IPS-11a (cell line): ENCODE data around the gene RBM19.

Experiments
- H3K4me3 ChIP-seq: one replicate; pipeline ENCODE4 v1.5.1; 2013; ENCODE audit warnings: low read depth, low read length, control low read depth

Gene RBM19

DNA sequence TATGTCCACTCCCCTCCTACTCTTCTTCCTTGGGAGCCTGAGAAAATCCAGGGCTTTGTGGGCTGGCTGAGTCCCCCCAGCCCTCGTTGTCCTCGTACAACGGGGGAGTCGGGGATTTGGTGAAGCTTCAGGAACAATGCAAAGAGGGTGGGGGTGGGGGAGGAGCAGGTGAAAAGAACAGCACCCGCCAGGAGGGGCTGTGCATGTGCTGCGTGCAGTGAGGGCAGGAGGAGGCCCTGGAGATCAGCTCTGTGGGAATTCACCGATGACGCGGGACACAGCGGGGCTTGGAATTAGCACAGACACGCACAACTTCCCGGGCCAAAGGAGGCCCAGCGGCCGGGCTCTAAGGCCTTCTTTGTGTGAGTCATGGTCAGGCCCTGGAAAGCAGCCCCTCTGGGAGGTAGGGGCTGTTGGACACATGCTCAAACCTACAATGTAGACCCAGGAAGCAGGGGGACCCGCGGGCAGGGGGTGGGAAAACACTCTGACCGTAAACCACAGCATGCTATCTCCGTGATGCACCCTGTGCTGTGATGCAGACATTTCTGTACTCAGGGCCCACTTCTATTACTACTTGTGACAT is 32.8 kb downstream of the RBM19 start:
- no peak overlapping the region for H3K4me3 ChIP-seq

DNA sequence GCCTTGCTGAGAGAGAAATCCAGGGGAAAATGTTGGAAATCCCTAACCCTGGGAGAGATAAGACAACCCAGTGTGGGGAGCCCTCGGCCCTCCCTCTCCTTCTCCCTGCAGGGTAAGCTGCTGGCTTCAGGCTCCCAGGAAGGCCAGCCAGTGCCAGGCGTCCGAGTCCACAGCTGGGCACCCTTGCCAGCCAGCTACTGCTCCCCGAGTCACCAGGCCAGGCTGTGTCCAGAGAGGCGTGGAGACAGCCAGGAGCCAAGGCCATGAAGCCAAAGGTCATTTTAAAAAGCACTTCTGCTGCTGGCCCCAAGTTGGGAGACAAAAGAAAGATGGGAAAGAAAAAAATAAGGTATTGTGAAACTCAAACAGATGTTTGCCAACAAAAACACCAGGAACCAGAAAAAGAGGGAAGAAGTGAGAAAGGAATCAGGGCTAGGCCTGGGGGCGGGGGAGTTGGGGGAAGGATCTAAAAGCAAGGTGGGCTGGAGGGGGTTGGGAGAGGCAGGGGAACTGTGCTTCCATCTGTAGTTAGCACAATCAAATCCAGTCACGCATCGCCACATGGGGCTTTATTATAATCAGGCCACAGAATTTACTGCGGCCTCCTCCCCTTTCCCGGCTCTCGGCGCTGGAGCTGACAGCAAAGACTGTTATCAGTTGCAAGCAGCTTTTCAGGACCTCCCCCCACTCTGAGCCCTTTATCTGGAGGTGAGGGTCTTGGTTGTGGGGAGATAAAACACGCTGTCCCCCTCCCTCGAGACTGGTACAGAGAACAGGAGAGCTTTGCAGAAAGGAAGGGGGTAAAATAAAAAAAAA is 33.5 kb downstream of the RBM19 start:
- H3K4me3 ChIP-seq = no peak overlapping the region

DNA sequence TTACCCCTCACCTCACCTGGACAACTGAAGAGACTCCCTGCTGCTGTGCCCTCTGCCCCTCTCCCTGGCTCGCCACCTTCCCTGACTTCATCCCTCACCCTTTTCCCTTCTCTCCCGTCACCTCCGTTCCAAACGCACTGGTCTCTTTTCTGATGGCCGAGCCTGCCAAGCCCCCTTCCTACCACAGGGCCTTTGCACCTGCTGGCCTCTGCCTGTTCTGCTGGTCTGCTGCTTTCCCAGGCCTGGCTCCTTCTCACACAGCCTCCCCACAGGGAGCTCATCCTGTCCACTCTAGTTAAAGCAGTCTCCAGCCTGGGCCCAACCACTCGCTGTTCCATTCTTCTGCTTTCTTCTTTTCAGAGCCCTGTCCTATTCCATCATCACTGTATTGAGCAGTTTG is 34.6 kb downstream of the RBM19 start:
- no peak overlapping the region for H3K4me3 ChIP-seq

DNA sequence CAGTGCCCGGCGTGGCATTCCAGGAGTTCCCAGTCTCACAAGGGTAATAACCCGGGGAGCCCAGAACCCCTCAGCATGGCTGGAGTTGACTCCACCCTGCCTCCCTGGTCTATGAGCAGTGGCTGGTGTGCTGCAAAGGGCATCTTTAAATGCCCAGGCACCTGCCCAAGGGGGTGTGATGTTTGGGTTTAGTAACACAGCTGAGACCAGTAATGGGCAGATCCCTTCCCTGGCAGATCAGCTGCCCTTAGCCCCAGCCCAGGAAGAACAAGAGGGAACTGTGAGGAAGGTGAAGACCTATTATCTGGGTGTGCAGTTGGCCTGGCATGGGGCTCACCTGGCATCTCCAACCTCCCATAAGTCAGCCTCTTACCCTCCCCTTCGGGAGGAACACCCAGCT is 35.9 kb downstream of the RBM19 start:
- no peak overlapping the region for H3K4me3 ChIP-seq

DNA sequence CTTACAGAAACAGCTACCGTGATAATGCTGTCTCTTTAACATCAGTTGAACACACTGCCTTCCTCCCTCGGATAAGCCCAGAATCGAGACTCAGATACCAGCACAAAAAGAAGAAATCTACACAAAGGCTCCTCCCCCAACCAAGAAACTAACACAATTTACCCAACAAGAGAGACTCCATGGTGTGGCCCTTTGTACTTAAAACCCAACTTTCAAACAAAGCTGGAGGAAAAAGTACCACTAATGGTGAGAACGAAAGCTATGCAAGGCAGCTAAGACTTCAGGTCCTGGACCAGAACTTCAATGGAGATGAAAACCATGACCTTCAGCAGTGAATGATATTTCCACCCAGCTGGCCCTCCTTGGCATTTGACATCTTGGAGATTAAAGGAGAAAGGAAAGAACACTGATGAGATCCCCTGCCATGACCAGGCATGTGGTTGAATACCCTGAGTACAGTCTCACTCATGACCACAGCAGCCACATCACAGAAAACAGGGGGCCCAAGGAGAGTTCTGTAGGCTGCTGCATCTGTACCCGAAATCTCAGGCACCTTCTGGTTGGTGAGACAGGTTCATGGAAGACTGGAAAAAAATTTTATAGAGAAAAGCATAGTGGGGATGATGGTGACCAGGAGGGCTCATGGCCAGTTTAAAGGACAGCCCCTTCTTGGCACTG is 36.7 kb downstream of the RBM19 start:
- H3K4me3 ChIP-seq = no peak overlapping the region

DNA sequence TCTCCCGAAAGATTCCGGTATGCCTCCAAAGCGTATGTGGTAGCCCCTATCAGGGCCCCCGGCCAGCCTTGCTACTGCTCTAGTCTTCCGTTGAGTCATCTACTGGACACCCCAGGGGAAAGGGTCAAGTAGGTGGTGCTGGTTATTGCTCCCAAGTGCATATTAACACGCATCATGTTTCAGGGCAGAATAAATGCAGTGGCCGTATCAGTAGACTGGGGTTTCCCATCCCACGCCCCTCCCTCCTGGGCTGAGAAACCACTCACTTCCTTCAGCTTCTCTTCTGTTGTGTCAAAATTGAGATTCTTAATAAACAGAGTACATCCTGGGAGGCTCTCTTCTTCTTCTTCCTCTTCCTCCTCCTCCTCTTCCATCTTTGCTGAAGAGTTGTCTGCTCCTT is 39.3 kb downstream of the RBM19 start:
- H3K4me3 ChIP-seq = no peak overlapping the region

DNA sequence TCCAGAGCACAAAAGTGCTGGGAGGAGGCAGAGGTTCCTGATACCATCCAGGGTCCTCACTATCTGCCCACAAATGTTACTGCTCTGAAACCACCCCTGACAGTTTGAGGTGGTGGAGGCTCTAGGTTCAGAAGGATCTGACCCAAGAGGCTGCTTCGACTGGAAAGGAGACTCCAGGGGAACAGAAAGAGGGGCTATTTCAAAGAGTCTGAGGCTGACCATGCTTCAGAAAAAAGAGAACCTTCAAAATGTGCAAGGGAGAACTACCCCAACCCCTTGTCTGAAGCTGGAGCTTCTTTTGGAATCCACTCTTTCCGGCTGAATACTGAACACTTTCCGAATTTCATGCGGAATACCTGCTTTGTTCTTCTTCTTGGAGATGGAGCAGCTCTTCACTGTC is 41.8 kb downstream of the RBM19 start:
- no peak overlapping the region for H3K4me3 ChIP-seq

DNA sequence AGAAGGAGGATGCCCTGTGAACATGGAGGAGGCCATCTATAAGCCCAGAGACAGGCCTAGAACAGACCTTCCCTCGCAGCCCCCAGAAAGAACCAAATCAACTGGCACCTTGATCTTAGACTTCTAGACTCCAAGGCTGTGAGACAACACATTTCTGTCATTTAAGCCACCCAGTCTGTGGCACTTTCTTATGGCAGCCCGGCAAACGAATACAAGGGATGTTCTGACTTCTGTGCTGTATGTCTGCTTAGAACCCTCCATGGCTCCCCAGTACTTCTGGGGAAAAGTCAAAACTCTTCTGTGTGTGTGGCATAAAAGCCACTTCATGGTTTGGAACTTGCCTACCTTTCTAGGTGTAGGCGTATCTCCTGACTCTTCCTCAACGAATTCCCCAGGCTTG is 42.9 kb downstream of the RBM19 start:
- H3K4me3 ChIP-seq = no peak overlapping the region

DNA sequence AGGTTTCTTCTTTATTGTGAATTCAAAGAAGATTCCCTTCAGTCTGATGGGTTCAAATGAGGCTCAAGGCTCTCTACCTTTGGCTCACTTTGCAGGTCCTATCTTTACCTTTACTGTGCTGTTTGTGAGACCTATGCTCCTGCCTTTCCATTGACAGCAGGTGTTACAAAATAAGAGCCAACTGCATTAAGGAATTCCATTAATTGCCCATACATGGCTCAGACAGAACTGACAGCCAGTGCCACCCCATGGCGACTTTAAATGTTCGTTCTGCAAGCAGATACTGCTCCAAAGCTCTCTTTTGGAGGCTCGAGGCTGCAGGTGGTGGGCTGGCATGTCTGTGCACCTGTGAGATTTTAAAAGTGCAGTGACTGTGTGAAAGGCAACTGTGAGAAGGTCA is 44.7 kb downstream of the RBM19 start:
- no peak overlapping the region for H3K4me3 ChIP-seq

DNA sequence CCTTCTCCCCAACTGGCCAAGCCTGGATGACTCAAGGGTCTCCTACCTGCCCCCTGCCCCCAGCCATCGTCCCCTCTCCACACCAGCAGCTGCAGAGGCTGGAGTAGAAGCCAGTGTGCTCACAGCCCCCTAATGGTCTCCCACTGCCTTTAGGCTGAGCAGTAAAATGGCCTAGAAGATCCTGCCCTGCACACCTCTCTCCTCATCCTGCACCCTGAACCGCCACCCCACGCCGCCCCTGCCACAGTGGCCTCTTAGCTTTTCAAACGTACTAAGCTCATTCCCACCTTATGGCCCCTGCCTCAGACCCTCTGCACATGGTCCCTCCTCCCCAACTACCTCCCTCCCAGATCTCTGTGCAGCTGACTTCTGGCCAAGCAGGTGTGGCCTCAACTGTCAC is 46.3 kb downstream of the RBM19 start:
- H3K4me3 ChIP-seq = no peak overlapping the region

DNA sequence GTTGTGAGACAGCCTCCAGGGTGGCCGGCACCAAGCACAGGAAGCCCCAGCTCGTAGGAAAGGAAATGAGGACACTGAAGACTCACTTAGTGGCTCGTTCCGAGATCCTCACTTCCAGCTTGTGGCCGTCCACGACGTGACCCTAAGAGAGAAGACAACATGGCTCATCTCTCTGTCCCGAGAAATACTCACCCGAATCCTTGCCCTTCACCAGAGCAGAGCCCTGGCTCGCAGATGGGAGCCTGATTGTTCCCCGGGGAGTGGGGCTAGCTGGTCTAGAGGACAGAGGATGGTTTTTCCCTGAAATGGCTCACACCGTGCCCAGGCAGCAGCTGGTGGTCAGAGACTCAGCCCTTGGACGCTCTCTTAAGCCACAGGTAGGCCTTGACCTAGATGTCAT is 47.8 kb downstream of the RBM19 start:
- H3K4me3 ChIP-seq = no peak overlapping the region

DNA sequence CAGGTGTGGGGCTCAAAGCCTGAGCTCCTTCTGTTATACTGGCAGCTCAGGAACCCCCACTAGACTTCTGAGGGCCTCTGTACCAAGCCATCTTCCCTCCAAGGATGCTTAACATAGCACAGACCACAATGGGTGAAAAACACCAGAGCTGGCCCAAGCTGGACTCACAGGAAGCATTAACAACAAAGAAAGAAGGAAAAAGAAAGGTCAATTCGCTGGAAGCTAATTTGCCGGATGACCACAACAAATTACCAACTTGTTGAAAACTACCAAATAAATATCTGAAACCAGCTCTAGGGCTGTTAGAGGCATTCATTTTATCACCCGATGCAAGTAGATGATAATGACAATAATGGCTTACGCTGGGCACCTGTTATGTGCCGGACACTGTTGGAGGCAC is 48.7 kb downstream of the RBM19 start:
- no peak overlapping the region for H3K4me3 ChIP-seq

DNA sequence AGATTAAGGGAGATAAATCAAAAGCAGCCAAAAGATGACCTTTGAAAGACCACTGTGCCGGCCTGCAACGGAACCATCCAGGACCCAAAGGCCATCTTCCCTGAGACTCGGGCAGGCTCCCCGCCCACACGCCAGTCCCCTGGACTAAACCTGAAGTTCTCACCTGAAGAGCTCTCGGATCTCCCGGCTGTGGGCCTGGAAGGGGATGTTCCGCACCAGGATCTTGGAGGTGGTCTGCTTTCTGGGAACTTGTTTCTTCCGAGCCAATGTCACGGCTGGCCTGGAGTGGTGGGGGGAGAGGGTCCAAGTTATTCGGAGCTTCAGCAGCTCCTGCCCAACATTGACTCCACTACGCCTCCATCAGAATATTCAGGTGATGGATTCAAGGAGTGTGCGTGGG is 51.3 kb downstream of the RBM19 start:
- no peak overlapping the region for H3K4me3 ChIP-seq

DNA sequence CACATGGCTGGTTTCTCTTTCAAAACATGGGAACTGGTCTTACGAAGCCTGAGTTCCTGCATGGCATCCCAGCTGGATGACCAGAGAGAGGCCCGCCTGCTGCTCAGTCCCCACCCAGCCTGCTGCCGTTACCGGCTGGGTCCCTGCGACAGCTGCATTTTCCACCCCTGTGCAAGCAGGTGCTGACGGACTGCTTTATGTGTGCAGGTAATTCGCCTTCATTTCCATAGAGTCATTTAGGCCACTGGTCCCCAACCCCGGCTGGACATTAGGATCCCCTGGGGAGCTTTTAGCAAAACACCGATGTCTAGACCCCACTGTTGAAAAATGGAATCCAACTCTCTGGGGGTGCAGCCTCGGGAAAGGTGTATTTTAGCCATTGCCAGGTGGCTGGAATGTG is 51.9 kb downstream of the RBM19 start:
- no peak overlapping the region for H3K4me3 ChIP-seq

DNA sequence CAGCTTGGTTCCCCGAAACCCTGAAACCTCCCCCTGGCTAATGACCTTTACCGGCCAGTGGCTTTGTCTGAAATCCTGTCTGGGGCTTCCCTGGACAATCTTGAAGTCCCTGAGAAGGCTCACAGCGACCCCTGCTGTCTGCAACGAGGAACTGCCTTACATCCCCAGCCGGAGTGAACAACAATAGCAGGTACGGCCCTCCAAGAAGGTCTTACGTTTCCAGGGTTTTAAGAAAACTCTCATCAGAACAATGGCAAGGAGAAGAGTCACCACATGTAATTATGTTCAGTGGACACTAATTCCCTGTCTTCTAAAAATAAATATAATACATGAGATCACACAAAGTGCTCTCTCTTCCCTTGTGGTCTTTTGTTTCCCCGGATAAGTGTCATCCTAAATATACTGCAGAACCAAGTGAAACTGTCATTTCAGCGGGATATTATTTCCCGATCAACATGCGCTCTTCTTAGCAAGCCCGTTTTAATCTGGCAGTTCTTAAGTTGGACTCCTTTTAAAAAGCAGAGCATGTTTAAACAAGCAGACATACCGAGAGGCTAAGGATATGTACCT is 53.3 kb downstream of the RBM19 start:
- H3K4me3 ChIP-seq = no peak overlapping the region

DNA sequence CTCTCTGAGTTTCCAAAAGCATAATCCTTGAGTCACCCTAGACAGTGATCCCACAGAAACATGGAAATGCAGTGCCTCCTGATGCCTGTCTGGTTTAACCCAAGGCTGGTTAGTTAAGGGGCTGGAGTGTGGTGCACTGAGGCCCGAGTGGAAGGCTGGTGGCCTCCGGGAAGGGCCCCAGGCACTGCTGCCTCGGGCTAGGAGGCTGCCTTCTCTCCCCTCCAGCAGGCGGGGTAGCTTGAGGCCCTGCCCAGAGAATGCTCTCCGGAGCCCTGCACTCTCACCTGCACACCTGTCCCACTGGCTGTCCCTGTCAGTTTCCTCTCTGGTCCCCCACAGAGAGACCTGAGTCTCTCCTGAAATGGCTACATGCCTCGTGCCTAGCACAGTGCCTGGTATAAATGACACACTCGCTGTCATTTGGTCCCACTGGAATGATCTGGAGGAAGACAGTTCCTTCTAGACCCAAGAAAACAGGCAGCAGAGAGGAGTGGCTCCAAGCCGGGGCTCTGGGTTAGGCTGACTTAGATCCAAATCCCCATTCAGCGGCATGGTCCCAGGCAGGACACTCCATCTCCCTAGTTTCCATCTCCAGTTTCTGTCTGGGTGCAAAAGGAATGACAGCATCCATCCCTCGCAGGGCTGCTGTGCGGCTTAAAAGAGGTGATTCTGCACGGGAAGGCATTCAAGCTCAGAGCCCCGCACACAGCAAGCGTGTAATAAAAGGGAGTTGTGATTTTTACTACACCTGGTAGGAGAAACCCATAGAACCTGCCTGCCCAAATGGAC is 54.0 kb downstream of the RBM19 start:
- no peak overlapping the region for H3K4me3 ChIP-seq

DNA sequence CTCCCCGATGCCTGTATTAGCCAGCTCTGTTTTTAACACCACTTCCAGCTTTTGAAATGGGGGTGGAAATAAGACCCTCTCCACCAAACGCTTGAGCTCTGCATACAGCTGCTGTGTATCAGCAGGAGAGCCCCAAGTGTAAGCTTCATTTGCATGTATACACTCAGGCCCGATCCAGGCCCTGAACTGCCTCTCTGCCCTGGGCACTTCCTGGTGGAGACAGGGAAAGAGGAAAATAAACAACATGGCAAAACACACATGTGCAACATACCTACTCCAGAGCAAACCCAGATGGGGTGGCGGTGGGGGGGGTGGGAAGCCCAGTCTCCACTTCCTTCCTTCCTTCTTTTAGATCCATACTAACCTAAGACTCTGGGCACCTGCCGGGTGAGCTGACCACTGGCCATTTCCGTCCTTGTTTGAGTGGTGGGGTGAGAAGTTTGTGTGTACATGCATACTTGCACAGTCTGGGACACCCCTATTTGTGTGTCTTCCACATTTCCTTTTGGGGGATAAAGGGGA is 55.3 kb downstream of the RBM19 start:
- no peak overlapping the region for H3K4me3 ChIP-seq

DNA sequence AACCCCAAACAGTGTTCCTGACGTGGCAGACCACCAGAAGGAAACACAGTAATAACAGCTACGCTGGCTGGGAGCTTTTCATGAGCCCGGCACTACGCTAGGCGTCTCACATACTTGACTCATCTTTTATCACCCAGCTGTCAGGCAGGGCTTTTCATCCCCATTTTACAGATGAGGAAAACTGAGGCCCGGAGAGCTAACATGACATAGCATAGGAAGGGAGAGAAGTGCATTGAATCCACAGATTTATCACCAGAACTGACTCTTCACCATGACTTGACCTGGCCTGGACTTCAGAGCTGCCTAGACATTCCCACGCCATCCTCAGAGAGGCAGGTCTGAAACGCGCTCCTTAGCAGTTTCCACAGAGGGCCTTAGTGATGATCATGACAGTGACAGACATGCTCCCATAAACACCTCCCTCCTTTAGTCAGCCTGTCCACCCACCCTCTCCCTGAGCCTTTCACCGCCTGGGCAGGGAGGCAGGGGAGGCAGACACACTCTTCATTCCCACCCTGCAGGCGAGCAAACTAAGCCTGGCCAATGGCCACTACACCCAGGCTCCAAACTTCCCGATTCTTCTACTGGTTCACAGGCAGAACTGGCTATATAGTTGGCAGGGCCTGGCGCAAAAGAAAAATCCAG is 56.2 kb downstream of the RBM19 start:
- no peak overlapping the region for H3K4me3 ChIP-seq

DNA sequence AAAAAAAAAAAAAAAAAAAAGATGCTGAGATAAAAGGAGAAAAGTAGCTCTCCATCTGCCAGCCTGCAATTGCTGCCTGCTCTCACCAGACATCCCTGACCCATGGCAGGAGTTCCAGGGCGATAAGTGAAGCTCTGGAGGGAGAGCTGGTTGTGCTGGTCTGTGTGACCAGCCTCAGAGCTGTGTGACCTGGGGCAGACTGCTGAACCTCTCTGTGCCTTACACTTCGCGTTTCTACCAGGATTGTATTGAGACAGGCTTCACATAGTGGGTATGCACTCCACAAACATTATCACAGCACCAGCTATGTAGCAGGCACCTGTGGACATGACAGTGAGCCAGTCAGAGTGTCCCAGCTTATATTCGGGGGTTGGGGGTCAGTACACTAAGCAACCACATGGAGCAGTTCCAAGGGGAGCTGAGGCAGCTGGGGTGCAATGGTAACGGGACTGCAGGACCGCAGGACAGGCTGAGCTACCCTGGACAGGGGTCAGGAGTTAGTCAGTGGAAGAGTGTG is 57.5 kb downstream of the RBM19 start:
- H3K4me3 ChIP-seq = no peak overlapping the region

DNA sequence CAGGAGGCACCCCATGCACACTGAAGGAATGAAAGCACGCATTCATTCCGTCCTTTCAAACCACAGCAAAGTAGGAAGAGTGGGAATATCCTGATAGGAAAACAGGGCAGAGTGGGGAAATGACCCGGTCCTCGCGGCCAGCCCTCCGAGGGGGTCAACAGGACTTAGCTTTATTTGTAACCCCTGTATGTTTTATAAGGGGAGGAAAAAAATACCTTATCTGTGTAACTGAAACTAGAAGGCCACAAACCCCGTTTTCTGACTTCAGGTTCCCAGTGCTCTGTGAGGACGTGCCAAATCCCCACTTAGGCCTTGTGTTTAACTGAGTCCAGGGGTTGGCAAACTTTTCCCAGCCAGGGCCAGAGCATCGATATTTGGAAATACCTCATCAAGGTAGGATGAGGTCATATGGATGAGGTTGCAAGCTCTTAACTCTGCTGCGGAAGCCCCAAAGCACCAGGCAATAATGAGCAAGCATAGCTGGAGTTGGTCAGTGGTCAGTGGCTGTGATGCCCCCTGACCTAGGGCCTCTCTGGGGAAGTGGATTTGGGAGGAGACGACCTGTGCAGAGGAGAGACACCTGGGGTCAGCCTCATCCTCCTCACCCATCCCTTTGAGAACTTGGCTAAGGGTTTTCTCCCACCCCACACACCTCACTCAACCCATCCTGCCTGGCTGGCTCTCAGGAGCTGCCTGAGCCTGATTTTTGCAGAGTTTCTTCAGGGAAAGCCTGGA is 58.5 kb downstream of the RBM19 start:
- no peak overlapping the region for H3K4me3 ChIP-seq
